Neural progenitor cell (in vitro differentiated cells): ENCODE data around the gene ADGRF1.

Experiments used
- EZH2 ChIP-seq: fragments of 200-600 bp; sonication (generic); IDR thresholded peaks from 2 replicates; pipeline ENCODE4 v1.6.1; 2017; ENCODE audit warnings: antibody characterized with exemption, mild to moderate bottlenecking, moderate library complexity
- EZH2phosphoT487 ChIP-seq: fragments of 200-600 bp; sonication (generic); IDR thresholded peaks from 2 replicates; pipeline ENCODE4 v1.6.1; 2017; ENCODE audit warnings: antibody characterized with exemption
- TF ChIP-seq, protein P1 (sequence below): fragments of 200-600 bp; sonication (generic); IDR thresholded peaks from 2 replicates; pipeline ENCODE4 v1.5.1; 2017; ENCODE audit warnings: antibody characterized with exemption, mild to moderate bottlenecking

DNA sequence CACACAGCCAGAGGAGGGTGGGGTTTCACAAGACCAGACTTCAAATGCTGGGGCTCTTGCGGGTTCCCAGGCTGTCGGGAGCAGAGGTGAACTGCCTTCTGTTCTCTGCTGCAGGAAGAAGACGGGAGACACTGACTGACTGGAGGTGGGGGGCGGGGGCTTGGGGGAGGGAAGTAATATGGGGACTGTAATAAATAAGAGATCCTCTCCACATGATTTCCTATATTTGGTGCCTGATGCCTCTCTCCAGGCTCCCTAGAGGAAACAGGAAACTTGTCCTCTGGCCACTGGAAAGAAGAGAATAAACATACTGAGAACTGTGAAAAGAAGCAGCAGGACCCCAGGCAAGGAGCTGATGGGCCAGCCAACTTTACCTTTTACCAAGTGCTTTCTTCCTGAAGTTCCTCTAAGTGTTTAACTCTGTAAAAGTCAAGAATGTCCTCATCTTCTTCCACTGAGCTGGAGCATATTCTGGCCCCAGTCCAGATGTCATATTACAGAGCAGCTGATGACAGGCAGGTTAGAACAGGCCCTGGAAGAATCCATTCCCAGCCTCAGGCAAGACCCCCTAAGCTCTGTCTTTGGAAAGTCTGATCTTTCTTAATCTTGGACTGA is 87.2 kb downstream of the ADGRF1 start:
- TF ChIP-seq, protein P1, sequence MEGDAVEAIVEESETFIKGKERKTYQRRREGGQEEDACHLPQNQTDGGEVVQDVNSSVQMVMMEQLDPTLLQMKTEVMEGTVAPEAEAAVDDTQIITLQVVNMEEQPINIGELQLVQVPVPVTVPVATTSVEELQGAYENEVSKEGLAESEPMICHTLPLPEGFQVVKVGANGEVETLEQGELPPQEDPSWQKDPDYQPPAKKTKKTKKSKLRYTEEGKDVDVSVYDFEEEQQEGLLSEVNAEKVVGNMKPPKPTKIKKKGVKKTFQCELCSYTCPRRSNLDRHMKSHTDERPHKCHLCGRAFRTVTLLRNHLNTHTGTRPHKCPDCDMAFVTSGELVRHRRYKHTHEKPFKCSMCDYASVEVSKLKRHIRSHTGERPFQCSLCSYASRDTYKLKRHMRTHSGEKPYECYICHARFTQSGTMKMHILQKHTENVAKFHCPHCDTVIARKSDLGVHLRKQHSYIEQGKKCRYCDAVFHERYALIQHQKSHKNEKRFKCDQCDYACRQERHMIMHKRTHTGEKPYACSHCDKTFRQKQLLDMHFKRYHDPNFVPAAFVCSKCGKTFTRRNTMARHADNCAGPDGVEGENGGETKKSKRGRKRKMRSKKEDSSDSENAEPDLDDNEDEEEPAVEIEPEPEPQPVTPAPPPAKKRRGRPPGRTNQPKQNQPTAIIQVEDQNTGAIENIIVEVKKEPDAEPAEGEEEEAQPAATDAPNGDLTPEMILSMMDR, result no peak
- TF ChIP-seq EZH2 (no peak), EZH2phosphoT487 (no peak)
